ENCODE measurements around the gene TENM3.

TENM3 gene

DNA sequence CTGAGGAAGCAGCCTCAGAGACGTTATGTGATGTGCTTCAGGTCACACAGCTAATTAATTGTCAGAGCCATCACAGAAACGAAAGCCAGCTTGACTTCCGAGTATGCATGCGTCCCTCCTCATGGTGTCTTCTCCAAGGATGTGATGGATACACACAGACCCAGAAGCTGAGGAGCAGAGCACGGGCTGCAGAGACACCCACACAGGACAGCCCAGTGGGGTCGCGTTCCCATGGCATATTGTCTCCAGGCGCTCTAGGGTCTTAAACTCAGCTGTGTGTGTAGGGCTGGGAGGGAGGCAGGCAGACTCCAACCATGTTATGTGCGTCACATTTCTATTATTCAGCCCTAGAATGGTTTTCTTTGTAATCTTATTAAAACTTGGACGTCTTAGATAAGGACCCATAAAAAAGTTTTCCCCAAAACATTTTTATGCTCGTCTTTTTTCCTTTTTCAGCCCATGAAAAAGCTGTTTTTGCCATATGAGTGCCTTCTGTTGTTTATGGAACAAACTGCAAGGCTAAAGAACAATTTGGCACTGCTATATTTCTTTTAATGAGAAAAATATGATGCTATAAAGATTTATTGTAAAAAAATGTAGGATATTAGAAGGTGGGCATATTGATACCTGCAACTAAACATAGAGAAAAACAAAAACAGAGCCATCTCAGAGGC, 48.5 kb downstream of the TENM3 start:
- DNase-seq = no peak

DNA sequence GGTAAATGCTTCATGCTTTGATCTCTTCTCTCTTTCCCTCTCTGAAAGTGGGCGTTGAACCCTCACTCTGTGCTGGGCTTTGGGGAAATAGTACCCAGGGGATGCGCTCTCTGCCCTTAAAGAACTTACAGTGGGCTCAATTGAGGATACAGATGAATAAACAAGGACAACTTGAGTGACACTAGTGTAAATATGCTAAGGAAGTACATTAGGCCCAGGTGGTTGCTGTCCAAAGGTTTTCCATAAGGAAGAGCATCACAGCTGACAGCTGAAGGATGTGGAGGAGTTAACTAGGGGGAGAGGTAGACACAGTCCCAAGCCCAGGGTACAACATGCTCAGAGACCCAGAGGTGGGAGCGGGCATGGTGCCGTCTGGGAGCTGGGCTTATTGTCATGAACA, 49.4 kb downstream of the TENM3 start:
- no peak for DNase-seq

DNA sequence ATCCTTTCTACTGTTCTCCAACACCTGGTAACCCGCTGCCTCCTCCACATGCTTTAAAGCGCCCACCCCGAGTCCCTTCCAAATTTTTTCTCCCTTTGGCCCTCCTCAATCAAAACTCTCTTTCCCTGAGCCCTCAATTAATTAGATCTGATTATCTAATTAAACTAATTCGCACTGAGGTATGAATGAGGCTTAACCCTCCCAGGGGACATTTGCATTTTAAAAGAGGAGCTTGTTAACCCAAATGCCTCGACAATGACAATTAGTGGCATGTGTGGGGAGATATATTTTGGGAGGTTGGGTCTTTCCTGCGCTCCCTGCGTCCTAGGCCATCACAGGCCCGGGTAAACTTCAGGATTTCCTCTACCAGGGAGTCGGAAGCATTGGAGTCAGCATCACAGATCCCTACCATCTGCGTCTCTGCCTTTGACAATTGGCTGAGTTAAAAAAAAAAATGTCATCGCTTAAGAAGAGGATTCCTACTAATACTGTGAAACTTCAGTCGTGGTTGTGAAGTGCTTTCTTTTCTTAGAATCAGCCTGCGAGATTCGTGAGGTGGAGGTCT, 50.6 kb downstream of the TENM3 start:
- DNase-seq = no peak

DNA sequence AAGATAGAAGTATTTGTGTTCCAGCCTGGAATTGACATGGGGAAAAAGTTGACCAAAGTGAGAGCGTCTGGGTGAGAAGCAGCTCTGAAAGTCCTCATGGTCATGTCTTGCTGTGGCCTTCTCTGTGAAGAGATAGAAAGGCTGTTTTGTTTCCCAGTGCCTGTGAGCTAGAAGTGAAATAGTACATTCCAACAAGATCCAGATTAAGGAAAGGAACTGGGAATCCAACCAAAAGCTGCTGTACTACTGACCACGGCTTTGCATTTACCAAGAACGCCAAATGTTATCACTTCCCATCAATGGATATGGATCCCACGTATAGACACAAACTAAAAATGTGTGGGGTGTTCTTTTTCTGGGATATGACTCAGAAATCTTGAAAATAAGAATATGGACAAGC, 51.2 kb downstream of the TENM3 start:
- no peak for DNase-seq

DNA sequence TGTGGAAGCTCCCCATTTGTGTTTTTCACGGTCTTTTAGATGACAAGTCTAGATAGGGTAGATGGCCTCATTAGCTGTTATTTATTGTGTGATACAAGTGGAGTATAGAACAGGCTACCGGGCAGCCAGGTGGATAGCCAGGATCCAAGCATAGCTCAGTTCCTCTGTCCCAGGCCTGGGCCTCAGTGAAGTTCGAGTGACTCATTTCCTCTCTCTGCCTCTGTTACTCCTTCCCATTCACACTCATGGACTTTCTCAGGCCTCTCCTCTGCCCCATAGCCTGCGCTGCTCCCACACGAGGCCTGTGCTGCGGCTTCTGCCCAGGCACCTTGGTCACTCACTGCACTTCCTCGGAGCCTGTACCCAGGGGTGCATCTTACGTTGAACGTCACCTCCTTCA, 54.5 kb downstream of the TENM3 start:
- no peak for DNase-seq

DNA sequence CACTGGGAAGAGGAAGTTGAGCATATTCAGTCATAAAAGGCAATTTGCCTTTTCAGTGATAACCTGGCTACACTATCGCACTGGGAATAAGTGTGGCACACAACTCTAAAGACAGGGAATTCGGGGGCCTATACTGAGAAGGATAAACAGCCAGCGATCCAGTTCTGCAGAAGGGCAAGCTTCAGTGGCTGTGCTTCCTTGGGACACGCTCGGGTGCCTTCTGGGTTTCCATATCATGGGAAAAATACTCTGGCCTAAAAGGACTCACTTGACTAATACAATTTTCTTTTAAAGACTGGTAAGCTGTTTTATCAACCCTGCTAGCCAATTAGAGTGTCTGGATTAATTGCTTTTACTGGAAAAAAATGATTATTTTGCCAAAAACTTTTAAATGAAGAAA, 58.5 kb downstream of the TENM3 start:
- no peak for DNase-seq

DNA sequence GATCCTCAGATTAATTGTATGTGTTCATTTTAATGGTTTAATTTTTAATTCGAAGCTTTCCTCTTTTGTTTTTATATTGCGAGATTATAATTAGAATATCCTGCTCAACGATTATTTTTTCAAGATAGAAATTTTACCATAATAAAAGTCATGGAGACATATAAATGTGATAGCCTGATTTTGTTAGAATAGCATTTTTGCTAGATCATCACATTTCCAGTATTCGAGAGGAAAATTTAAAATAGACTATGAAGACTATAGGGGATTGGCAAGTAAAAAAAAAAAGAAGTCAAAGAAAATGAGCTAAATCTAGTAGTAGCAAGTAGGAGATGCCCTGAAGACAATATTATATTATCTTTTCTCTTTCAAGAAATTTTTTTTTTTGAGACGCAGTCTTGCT, 60.6 kb downstream of the TENM3 start:
- DNase-seq = no peak

DNA sequence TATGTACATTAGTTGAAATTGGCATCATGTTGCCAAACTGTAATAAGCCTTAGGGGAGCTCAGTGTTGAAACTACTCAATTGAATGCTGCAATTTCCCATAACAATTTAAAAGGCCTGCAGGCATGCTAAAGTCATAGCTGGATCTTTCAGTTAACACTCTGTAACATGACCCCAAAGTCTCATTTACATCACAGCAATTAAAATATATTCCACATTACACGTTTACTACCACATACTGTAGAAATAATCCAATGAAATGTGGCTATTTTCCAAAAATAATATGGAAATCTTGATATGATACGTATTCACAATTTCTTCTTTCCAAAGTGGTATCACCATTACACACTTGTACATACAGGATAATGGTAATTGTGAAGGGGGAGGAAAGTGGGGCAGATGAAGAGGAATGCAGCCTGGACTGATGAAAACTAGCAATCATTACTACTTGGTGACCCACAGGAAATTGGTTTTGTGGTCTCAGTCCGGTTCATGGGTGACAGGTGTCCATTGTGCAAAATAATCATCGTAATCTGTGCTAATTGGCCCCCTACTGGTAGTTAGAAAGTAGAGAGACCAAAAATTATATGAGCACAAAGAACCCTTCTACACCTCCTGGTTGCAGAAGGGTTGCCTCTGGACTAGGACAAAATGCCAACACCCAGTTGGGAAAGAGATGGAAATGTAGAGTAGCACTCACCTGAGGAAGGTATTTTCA, 63.7 kb downstream of the TENM3 start:
- no peak for DNase-seq

DNA sequence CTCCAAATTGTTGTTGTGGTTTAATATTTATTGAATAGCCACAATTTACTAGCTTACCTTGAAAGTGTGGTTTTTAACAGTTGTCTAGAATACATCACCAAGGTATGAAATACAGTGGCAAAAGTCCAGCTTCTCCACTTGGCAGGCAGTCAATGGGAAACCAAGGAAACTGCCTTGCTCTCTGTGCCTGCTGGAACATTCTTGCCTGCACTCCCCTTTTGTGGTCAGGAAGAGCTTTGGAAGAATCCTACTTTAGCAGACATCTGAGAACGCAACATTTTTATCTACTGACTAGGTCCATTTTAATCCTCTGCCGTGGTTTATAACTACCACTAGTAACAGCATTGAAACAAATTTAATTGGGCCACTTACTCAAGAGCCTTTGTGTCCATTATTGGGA, 64.5 kb downstream of the TENM3 start:
- no peak for DNase-seq

DNA sequence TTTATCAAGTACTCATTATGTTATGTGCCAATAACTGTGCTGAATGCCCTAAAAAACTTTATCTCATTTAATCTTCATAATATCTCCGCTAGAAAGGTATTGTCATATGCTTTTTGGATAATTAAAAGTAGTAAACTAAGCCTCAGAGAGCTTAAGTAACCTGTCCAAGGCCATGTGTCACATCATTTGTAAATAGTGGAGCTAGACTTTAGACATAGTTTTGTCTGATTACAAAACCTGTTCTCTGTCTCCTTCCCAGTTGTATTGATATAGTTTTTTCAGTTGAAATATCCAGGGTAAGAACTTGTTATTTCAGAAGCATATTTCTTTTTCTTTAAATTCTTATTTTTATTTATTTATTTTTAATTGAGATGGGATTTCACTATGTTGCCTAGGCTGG, 66.7 kb downstream of the TENM3 start:
- DNase-seq = no peak

DNA sequence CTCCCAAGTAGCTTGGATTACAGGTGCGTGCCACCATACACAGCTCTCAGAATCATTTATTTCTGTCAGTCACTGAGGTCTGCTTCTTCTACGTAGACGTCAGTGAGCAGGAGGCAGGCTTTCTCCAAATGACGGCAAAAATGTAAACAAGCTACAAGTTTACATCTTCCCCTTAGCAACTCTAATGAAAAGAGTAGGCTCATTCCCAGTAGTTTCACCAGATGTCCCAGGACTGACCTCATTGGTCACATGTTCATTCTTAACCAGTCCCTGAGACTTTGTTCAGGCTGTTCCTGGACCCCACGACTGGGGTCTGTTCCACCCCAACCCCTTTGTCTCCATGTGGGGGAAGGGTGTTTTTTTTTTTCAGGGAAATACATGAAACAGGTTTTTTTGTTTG, 67.1 kb downstream of the TENM3 start:
- DNase-seq = no peak

DNA sequence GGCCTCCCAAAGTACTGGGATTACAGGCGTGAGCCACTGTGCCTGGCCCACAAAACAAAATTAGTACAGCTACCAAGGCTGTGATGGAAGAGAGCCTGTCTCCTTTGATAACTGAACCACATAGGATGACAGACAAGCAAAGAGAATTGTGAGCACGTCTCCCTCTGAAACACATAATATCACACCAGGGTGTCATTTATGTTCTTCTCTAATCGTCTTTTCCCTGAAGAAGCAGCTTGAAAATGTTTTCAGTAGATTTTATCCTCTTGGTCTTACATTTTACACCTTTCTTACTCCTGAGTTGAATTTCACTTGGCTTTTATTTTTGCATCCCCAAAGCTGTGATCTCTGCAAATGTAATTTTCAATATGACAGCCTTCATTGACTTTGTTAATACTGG, 67.8 kb downstream of the TENM3 start:
- no peak for DNase-seq

DNA sequence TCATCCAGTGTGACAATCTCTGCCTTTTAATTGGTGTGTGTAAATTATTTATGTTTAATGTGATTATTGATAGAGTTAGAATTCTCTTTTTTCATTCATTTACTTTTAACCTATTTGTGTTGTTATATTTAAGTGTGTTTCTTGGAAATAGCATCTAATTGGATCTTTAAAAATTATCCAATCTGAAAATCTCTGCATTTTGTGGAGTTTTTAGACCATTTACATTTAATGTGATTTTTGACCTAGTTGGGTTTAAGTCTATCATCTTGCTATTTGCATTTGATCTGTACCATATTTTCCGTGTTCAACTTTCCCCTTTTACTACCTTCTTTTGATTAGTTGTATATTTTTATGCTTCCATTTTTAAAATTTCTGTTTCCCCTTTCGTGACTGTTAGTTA, 71.3 kb downstream of the TENM3 start:
- no peak for DNase-seq

DNA sequence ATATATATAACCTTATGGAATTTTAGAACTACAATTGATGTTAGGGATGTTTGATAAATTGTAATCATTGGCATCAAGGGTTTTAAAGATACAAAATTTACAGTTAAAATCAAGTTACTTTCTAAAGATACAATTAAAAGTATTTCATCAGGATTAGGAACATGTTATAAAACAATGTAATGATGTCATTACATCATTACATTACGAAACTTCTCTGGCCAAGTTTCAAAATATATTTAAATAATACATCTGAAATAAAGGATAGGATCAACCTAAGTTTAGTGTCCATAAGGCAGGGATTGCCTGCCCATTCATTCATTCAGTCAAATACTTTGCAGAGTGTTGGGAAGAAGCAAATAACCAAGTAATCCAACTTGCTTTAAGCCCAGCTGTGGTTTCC, 75.1 kb downstream of the TENM3 start:
- no peak for DNase-seq

DNA sequence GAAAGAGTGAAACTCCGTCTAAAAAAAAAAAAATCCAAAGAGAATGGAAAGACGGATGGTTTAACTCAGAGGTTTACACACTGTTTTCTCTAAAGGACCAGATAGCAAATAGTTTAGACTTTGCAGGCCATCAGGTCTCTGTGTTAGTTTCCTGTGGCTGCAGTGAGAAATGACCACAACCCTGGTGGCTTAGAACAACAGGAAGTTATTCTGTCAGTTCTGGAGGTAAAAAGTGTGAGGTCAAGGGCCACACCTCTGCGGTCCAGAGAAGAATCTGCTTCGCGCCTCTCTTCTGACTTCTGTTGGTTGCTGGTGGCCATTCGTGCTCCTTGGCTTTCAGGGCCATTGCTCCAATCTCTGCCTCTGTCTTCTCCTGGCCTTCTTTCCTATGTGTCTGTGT, 76.9 kb downstream of the TENM3 start:
- DNase-seq = no peak

DNA sequence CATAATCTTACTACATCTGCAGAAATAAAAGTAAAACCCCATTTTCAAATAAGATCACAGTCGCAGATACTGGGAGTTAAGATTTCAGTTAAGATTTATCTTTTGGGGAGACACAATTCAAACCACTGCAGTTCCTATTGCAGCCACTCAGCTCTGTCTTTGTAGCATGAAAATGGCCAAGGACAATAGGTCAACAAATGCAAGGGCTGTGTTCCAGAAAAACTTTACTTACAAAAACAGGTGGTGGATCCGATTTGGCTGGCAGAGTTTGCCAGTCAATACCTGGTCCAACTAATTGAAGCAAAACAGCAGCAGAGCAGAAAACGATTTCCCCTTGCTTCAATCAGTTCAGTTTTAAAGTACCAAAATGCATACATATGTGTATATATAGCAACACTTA, 77.4 kb downstream of the TENM3 start:
- DNase-seq = no peak

DNA sequence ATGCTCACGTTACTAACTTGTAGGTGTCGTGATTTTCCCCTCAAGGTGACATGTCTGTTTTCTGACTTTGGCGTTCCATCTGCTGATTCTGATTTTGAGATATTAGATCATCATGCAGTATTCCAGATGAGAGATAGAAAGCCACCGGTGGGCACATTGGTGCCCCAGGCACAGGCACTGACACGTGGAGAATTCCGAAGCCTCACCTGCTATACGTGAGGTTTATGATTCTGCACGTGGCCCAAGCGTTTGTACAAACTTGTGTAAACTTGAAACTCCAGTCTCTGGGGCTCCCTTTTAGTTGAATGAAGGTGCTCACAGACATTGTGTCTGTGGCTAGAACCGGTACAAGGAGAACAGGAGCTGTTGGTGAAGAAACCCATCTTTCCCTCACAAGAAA, 81.1 kb downstream of the TENM3 start:
- no peak for DNase-seq

DNA sequence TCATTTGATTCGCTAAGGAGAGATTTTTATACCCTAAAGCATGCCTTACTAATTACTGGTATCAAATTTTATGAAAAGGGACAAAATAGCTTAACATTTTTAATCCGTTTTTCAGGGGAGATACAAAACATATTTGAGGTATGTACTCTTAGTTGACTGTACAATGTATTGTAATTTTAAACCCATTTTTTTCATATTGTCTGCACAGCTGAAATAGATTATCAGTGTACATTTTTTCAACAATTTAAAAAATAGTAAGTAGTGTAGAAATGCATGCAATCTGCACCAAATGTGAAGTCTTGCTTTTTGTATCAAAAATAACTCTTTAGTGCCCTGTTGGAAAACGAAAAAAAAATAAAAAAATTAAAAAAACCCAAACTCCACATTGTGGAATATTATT, 82.2 kb downstream of the TENM3 start:
- no peak for DNase-seq

DNA sequence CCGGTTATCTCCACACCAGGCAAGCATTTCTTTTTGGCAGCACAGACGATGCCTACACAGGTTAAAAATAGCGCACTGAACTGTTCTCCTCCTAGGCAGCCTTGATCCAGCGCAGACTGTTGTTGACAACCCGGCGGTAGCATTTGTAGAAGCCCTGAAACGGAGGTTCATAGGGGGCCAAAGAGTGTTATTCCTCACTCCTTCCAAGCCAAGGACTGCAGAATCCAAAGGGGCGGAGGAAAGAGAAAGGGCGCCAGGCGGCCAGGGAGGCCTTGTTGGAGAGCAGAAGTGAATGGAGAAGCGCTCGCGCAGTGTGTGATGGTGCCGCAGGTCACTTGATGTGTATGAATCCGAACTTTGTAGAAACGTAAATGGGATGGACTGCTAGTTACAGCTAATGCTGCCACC, 82.7 kb downstream of the TENM3 start:
- no peak for DNase-seq

DNA sequence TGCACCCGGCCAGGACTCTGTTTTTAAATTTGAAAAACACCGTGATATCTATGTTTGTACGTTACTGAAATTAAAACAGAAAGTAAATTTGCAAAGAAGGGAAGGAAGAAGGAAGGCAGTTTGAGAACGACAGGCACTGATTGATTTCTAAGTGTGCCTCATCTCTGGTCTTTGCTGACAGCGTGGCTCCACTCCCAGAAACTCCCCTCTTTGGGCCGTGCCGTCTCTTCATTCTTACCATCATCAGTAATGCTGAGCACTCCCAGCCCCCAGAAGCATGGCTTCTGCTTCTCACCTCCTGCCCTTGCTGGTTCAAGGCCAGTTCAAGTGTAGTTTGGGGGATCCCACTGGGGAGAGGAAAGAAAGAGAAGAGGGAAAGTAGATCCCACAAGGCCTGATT, 85.3 kb downstream of the TENM3 start:
- no peak for DNase-seq

DNA sequence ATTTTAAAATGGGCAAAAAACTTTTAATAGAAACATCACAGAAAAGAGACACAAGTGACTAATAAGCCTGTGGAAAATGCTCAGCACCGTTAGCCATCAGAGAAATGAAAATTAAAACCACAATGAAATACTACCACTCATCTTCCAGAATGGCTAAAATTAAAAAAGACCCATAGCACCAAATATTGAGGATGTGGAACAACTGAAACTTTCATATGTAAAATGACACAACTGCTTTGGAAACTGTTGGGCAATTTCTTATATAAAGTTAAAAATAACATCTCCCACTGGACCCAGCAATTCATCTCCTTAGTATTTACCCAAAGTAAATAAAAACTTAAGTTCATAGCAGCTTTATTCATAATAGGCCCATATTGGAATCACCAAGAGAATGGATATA, 94.2 kb downstream of the TENM3 start:
- DNase-seq = no peak

DNA sequence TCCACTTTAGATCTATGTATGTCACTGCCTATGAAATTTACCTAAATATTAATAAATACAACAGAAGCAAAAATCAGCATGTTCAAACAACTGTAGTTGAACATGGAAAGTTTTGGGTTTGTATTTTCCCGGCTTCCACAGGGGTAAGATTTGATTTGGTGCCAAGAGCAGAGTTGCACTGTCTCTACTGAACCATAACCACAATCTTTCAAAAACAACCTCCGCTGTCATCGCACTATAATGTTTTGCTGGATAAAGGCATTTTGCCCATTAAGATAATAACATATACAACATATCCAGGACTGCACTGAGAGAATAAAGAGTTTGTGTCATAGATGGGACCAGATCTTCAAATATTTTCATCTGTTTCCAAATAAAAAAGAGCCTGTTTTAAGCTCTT, 94.9 kb downstream of the TENM3 start:
- DNase-seq = no peak

DNA sequence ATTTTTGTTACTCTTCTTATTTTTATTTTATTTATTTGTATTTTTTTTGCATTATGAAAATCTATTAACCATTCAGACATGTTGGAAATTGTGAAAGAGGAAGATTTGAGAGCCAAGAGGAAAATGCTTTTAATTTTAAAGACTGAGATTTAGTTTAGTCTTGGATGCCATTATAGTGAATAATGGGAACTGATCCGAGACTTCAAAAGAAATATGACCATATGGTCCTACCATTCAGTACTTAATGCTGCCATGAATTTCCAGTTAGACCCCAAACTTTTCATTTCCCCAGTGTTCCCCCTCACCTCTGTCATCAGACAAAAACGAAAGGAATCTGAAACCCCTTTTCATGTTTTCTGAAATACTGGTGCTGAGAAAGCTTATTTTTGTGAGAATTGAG, 95.5 kb downstream of the TENM3 start:
- DNase-seq = no peak

DNA sequence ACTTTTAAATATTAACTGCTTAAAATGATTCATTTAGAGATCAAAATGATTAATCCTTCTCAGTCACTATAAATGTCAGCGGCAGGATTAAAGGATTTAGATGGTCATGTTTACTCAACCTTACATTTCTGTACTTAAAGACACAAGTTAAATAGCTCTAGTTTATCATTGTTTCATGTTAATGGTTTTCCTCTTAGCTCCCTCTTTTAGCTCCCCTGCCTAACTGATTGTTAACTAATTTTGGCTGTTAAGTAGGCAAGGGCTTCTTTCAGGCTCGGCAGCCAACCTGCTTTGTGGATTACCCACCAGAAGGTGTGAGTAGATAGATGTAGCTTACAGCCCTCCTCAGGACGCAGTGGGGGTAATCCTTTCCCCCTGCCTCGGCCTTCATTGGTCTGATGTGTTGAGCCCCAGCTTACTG, 96.0 kb downstream of the TENM3 start:
- no peak for DNase-seq

DNA sequence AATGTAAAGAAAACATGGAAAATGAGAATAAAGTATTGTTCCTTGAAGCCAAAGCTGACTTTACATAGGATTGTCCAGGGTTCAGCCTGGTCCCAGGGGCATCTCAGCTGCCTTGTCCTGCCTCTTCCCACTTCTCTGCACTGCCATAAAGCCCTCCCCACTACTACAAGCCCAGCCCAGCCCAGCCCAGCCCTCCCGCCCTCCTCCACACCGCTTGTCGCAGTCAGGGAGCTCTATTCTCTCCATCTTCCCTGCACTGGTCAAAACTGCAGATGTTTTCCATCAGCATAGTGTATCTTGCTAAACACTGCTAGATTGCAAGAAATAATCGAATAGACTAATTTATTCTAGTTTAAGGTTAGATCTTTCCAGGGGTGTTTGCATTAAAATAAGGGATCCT, 100.3 kb downstream of the TENM3 start:
- DNase-seq = no peak
